GM23338 (cell line): ENCODE results near the gene PGA3. TPM values are rescaled to one million over a fixed set of nuclear protein-coding genes. Genes with fewer than 3 reads are reported as not detected.
A peak's percentile ranks its signal among the peaks of the same experiment; 100 is the strongest.

Experiments
- ATAC-seq: fragments of 200-7000 bp; cut with Tn5 transposase; 3 replicates; pipeline ENCODE4 v1.9.1; 2020
- DNase-seq: peaks from one replicate; pipeline ENCODE4 v3.0.0-alpha.2; 2015; ENCODE audit warnings: low spot score
- H2AFZ ChIP-seq: fragments of 200-600 bp; sonication (generic); 2 replicates; pipeline ENCODE4 v1.8.0; 2016; ENCODE audit warnings: antibody characterized with exemption, mild to moderate bottlenecking, moderate library complexity
- H3F3A ChIP-seq: fragments of 200-600 bp; sonication (generic); replicated peaks from 2 replicates; pipeline ENCODE4 v1.8.0; 2017; ENCODE audit warnings: antibody characterized with exemption, mixed run types, low read depth
- H3K27ac ChIP-seq: fragments of 200-600 bp; sonication (generic); 2 replicates; pipeline ENCODE4 v1.6.1; 2016; ENCODE audit warnings: low read depth
- H3K27me3 ChIP-seq: fragments of 200-600 bp; sonication (generic); 2 replicates; pipeline ENCODE4 v1.8.0; 2016; ENCODE audit warnings: mild to moderate bottlenecking, mixed run types, moderate library complexity; ENCODE audit not compliant: insufficient read depth
- H3K36me3 ChIP-seq: fragments of 200-600 bp; sonication (generic); 2 replicates; pipeline ENCODE4 v1.8.0; 2016; ENCODE audit warnings: mild to moderate bottlenecking; ENCODE audit not compliant: insufficient read depth
- H3K4me1 ChIP-seq: fragments of 200-600 bp; sonication (generic); 2 replicates; pipeline ENCODE4 v1.8.0; 2016; ENCODE audit warnings: mild to moderate bottlenecking, moderate library complexity; ENCODE audit not compliant: insufficient read depth
- H3K4me2 ChIP-seq: fragments of 200-600 bp; sonication (generic); 2 replicates; pipeline ENCODE4 v1.7.1; 2017; ENCODE audit warnings: mixed run types
- H3K4me3 ChIP-seq: fragments of 200-600 bp; sonication (generic); 2 replicates; pipeline ENCODE4 v1.6.1; 2016; ENCODE audit warnings: mixed run types
- H3K79me2 ChIP-seq: fragments of 200-600 bp; sonication (generic); replicated peaks from 2 replicates; pipeline ENCODE4 v1.8.0; 2017; ENCODE audit warnings: mild to moderate bottlenecking; ENCODE audit not compliant: insufficient read depth
- H3K9me2 ChIP-seq: fragments of 200-600 bp; sonication (generic); 2 replicates; pipeline ENCODE4 v1.8.0; 2017; ENCODE audit not compliant: insufficient read depth
- H4K20me1 ChIP-seq: fragments of 200-600 bp; sonication (generic); replicated peaks from 2 replicates; pipeline ENCODE4 v1.8.0; 2017; ENCODE audit warnings: mild to moderate bottlenecking; ENCODE audit not compliant: insufficient read depth
- H3K27ac Mint-ChIP-seq: 2 replicates; pipeline ENCODE4 v1.8.0; 2020; ENCODE audit warnings: inconsistent platforms, mild to moderate bottlenecking, moderate library complexity, mixed read lengths
- H3K27me3 Mint-ChIP-seq: 3 replicates; pipeline ENCODE4 v1.8.0; 2022; ENCODE audit warnings: low read depth, mild to moderate bottlenecking, moderate library complexity, mixed read lengths, inconsistent platforms; ENCODE audit not compliant: insufficient read depth, poor library complexity
- H3K36me3 Mint-ChIP-seq: 3 replicates; pipeline ENCODE4 v1.8.0; 2021; ENCODE audit warnings: low read depth, mild to moderate bottlenecking, inconsistent platforms, moderate library complexity, mixed read lengths
- H3K4me1 Mint-ChIP-seq: 3 replicates; pipeline ENCODE4 v1.8.0; 2020; ENCODE audit warnings: mild to moderate bottlenecking, inconsistent platforms, mixed read lengths
- H3K4me3 Mint-ChIP-seq: 3 replicates; pipeline ENCODE4 v1.8.0; 2021; ENCODE audit warnings: moderate library complexity, mild to moderate bottlenecking, inconsistent platforms, mixed read lengths
- H3K9me3 Mint-ChIP-seq: 3 replicates; pipeline ENCODE4 v1.8.0; 2020; ENCODE audit warnings: moderate library complexity, mild to moderate bottlenecking, inconsistent platforms, mixed read lengths
- EZH2 ChIP-seq: fragments of 200-600 bp; sonication (generic); IDR thresholded peaks from one replicate; pipeline ENCODE4 v1.8.0; 2017; ENCODE audit warnings: antibody characterized with exemption, mild to moderate bottlenecking, low read depth; ENCODE audit not compliant: unreplicated experiment
- EZH2phosphoT487 ChIP-seq: fragments of 200-600 bp; sonication (generic); IDR thresholded peaks from one replicate; pipeline ENCODE4 v1.8.1; 2018; ENCODE audit warnings: antibody characterized with exemption; ENCODE audit not compliant: unreplicated experiment
- JUNB ChIP-seq: IDR thresholded peaks from one replicate; pipeline ENCODE4 v1.6.1; 2016; ENCODE audit warnings: antibody characterized with exemption; ENCODE audit not compliant: unreplicated experiment
- NANOG ChIP-seq: IDR thresholded peaks from 2 replicates; pipeline ENCODE4 v1.6.1; 2016; ENCODE audit warnings: antibody characterized with exemption, borderline replicate concordance
- STAT1 ChIP-seq: IDR thresholded peaks from one replicate; pipeline ENCODE4 v1.6.1; 2016; ENCODE audit warnings: antibody characterized with exemption; ENCODE audit not compliant: unreplicated experiment
- ZNF114 ChIP-seq: fragments of 250-450 bp; sonication (Bioruptor Pico); IDR thresholded peaks from 2 replicates; pipeline ENCODE4 v1.5.0; 2020; ENCODE audit warnings: mild to moderate bottlenecking, moderate library complexity
- ZNF331 ChIP-seq: fragments of 250-450 bp; sonication (Bioruptor Pico); IDR thresholded peaks from 2 replicates; pipeline ENCODE4 v1.5.0; 2020; ENCODE audit warnings: low read depth, mild to moderate bottlenecking, moderate library complexity
- ZNF462 ChIP-seq: fragments of 250-450 bp; sonication (Bioruptor Pico); IDR thresholded peaks from 2 replicates; pipeline ENCODE4 v1.5.0; 2020; ENCODE audit warnings: mild to moderate bottlenecking, moderate library complexity
- polyA plus RNA-seq: library from polyadenylated mRNA; unstranded; fragments of >200 nt; fragmentation: Nextera tagmentation; extraction: Ambion mirVana; gene quantifications from 2 replicates; pipeline ENCODE4 v1.2.1, GENCODE V29; 2016
- total RNA-seq: library from RNA; depleted of rRNA; stranded (reverse); fragments of >200 nt; shearing (Covaris generic); gene quantifications from 2 replicates; pipeline ENCODE4 v1.2.3, GENCODE V29; 2014

Gene PGA3
- total and polyA plus RNA-seq, 2 experiments from 2014 or later = 0.37 TPM; not detected in 1

DNA sequence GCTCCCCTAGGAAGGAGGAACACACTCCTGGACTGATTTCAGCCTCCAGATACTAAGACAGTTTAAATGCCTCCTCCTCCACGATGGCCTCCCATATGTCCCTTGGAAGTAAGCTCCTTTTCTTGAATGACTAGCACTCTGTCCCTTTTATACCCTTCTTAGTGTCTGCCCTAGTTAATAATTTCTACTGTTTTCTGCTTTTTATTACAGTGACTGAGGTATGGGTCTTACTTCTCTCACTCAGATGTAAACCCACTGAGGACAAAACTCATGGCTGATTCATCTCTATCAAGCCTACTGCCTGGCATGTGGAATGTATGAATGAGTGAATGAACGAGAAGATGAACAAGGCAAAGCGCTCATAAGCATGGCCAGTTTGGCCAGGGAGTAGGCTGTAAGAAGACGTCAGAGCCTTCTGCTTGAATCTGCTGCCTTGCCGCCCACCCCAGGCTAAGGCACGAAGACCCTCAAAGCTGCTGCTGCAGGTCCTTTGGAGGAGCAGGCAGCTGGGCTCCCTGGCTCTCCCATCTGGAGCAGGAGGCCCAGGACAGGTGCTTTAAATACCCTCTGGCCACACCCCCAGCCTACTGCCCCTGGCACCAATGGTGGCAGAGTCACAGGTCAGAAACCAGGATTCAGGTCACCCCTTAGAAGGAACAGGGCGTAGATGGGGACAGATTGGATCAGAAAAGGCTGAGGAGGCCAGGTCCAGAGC lies 8.2 kb upstream of the PGA3 start (continued):
- no peak for TF ChIP-seq ZNF462 (CRISPR knock-in tag)

- no peak overlapping the region; the same call in 1 of the 2 replicates for H3K27ac Mint-ChIP-seq
- Histone ChIP-seq H3K4me3 (no peak overlapping the region), H4K20me1 (no peaks in the 10 kb centered on the region), H3K79me2 (no peaks in the 10 kb centered on the region), H3K27me3 (no peaks in the 10 kb centered on the region), H3F3A (no peaks in the 10 kb centered on the region), H2AFZ (peak overlapping the region; percentile 56; the same call in 1 of the 2 replicates), H3K27ac (no peak overlapping the region), H3K4me1 (no peaks in the 10 kb centered on the region), H3K9me2 (no peaks in the 10 kb centered on the region), H3K4me2 (no peak overlapping the region), H3K36me3 (no peaks in the 10 kb centered on the region)
- H3K27me3 Mint-ChIP-seq = peaks cover 9% of the 10 kb centered on the region
- ATAC-seq (no peak), DNase-seq (no peak)
- no peaks in the 10 kb centered on the region for H3K36me3 Mint-ChIP-seq
- H3K4me1 Mint-ChIP-seq = peaks cover 2% of the 10 kb centered on the region; the same call in 1 of the 3 replicates
- peaks cover 9% of the 10 kb centered on the region for H3K9me3 Mint-ChIP-seq
- no peak overlapping the region; the same call in 2 of the 3 replicates for H3K4me3 Mint-ChIP-seq
- TF ChIP-seq NANOG = no peak
- TF ChIP-seq JUNB = no peak
- no peak for TF ChIP-seq STAT1
- TF ChIP-seq EZH2 = no peak
- TF ChIP-seq ZNF114 (CRISPR knock-in tag) = no peak
- no peak for TF ChIP-seq ZNF331
- TF ChIP-seq ZNF462 (CRISPR knock-in tag) = no peak
- no peak for TF ChIP-seq EZH2phosphoT487
These were observed 7.6 kb upstream of the PGA3 start for GRCh38 chr11:61195719-61196118.
